ENCODE results near the gene PCIF1. TPM values are rescaled to one million over a fixed set of nuclear protein-coding genes. Genes with fewer than 3 reads are reported as not detected.
A peak's percentile ranks its signal among the peaks of the same experiment; 100 is the strongest.

The PCIF1 gene
- total and polyA plus RNA-seq, 9 of the 15 experiments (the other 6 are each of a cell fraction or from before 2014, with no cell fraction given) = 5.8 to 29.4 (median 11.3) TPM

GRCh38 chr20:45934586-45935415 lies at the start of gene PCIF1 (continued):
- peak; percentile 64; the same call in 1 of the 2 replicates for TF ChIP-seq MYC (IDR thresholded peaks at IDR 0.05; ENCODE audit: low read depth, low read length)
- peak; percentile 57; the same call in 1 of the 2 replicates for TF ChIP-seq MYC (CRISPR knock-in tag; IDR thresholded peaks at IDR 0.05; ENCODE audit: borderline replicate concordance, low read depth)
- TF ChIP-seq PML (IDR thresholded peaks at IDR 0.05; ENCODE audit: low read length) = peak; percentile 75
- no peak for TF ChIP-seq TCF7L2 (IDR thresholded peaks at IDR 0.05; ENCODE audit: low read depth, low read length)
- no peak for TF ChIP-seq DACH1 (IDR thresholded peaks at IDR 0.05; ENCODE audit: partially characterized antibody)
- TF ChIP-seq, protein P1, sequence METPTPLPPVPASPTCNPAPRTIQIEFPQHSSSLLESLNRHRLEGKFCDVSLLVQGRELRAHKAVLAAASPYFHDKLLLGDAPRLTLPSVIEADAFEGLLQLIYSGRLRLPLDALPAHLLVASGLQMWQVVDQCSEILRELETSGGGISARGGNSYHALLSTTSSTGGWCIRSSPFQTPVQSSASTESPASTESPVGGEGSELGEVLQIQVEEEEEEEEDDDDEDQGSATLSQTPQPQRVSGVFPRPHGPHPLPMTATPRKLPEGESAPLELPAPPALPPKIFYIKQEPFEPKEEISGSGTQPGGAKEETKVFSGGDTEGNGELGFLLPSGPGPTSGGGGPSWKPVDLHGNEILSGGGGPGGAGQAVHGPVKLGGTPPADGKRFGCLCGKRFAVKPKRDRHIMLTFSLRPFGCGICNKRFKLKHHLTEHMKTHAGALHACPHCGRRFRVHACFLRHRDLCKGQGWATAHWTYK (CRISPR knock-in tag; IDR thresholded peaks at IDR 0.05) = peak; percentile 73; the same call in 1 of the 2 replicates
- TF ChIP-seq, protein P2, sequence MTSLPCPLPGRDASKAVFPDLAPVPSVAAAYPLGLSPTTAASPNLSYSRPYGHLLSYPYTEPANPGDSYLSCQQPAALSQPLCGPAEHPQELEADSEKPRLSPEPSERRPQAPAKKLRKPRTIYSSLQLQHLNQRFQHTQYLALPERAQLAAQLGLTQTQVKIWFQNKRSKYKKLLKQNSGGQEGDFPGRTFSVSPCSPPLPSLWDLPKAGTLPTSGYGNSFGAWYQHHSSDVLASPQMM (CRISPR knock-in tag; IDR thresholded peaks at IDR 0.05) = no peak
- no peak; the same call in 1 of the 2 replicates for TF ChIP-seq JUN (IDR thresholded peaks at IDR 0.05; ENCODE audit: borderline replicate concordance, low read depth, low read length)
- TF ChIP-seq JUN (CRISPR knock-in tag; IDR thresholded peaks at IDR 0.05; ENCODE audit: borderline replicate concordance) = 0 out of 2 replicates have a peak, but pooled peaks have one; percentile 48
- TF ChIP-seq JUND (IDR thresholded peaks at IDR 0.05; ENCODE audit: borderline replicate concordance, low read depth, low read length) = no peak; the same call in 1 of the 2 replicates
- TF ChIP-seq JUND (tag; IDR thresholded peaks at IDR 0.05; ENCODE audit: borderline replicate concordance, low read depth, low read length) = no peak
- TF ChIP-seq FOXM1 (IDR thresholded peaks at IDR 0.05; ENCODE audit: low read depth) = no peak
- peak; percentile 92 for TF ChIP-seq FOXM1 (CRISPR knock-in tag; IDR thresholded peaks at IDR 0.05; ENCODE audit: low read depth)
- no peak for TF ChIP-seq NELFE (IDR thresholded peaks at IDR 0.05; ENCODE audit: insufficient read depth, insufficient read length)
- TF ChIP-seq MCM3 (IDR thresholded peaks at IDR 0.05) = no peak
- no peak for TF ChIP-seq SLC30A9 (CRISPR knock-in tag; IDR thresholded peaks at IDR 0.05)
- TF ChIP-seq CHD1 (IDR thresholded peaks at IDR 0.05; ENCODE audit: low read length) = peak; percentile 98
- no peak for TF ChIP-seq KHSRP (IDR thresholded peaks at IDR 0.05)
- TF ChIP-seq E4F1 (CRISPR knock-in tag; IDR thresholded peaks at IDR 0.05; ENCODE audit: borderline replicate concordance) = no peak
- no peak for TF ChIP-seq ADNP (tag; IDR thresholded peaks at IDR 0.05)
- no peak for TF ChIP-seq BCLAF1 (IDR thresholded peaks at IDR 0.05; ENCODE audit: borderline replicate concordance in 1 of 2, control insufficient read depth in 1 of 2, low read depth in 2 of 2, low read length in 1 of 2)

Measured in K562 (cell line).